GM19351 (cell line): Measurements from ENCODE around the gene ABHD1.

Experiments
- ATAC-seq: cut with Tn5 transposase; IDR thresholded peaks from one replicate; pipeline ENCODE4 v1.9.1; 2021; ENCODE audit warnings: mild to moderate bottlenecking, moderate library complexity; ENCODE audit not compliant: unreplicated experiment

Gene ABHD1

GRCh38 chr2:27134781-27135477 is 11.3 kb downstream of the ABHD1 start:
- ATAC-seq = no peak

GRCh38 chr2:27135478-27135955 is 11.9 kb downstream of the ABHD1 start:
- ATAC-seq = no peak

GRCh38 chr2:27136751-27137150 is 13.1 kb downstream of the ABHD1 start:
- no peak for ATAC-seq

GRCh38 chr2:27137322-27137935 is 13.8 kb downstream of the ABHD1 start:
- no peak for ATAC-seq

- no peak for ATAC-seq
Observed at GRCh38 chr2:27138111-27138510, 14.5 kb downstream of the ABHD1 start.

- no peak for ATAC-seq
Observed at GRCh38 chr2:27139310-27139709, 15.7 kb downstream of the ABHD1 start, which contains the start of gene PRR30. TSS of gene PRR30 (minus strand) at chr2:27139410. CDS start at chr2:27138329, 1,081 bp downstream.

- ATAC-seq = no peak
Observed at GRCh38 chr2:27143285-27143684, 19.7 kb downstream of the ABHD1 start.

GRCh38 chr2:27145682-27146081 is 22.1 kb downstream of the ABHD1 start:
- no peak for ATAC-seq

GRCh38 chr2:27147935-27148334 is 24.3 kb downstream of the ABHD1 start:
- no peak for ATAC-seq

- ATAC-seq = no peak
Observed at GRCh38 chr2:27148801-27149439, 25.3 kb downstream of the ABHD1 start, which contains the start of gene TCF23. TSS of gene TCF23 (plus strand) at chr2:27149004. CDS start at chr2:27149134, 130 bp downstream.

- ATAC-seq = no peak
Observed at GRCh38 chr2:27149570-27150405, 26.2 kb downstream of the ABHD1 start.

GRCh38 chr2:27150639-27151230 is 27.1 kb downstream of the ABHD1 start:
- no peak for ATAC-seq

- ATAC-seq = no peak
Observed at GRCh38 chr2:27152102-27152795, 28.6 kb downstream of the ABHD1 start.

- no peak for ATAC-seq
Observed at GRCh38 chr2:27152796-27153464, 29.3 kb downstream of the ABHD1 start.

- ATAC-seq = no peak
Observed at GRCh38 chr2:27154488-27154887, 30.9 kb downstream of the ABHD1 start.

- no peak for ATAC-seq
Observed at GRCh38 chr2:27155069-27155520, 31.5 kb downstream of the ABHD1 start.

- ATAC-seq = no peak
Observed at GRCh38 chr2:27158468-27158867, 34.9 kb downstream of the ABHD1 start.

- no peak for ATAC-seq
Observed at GRCh38 chr2:27159271-27159670, 35.7 kb downstream of the ABHD1 start.

GRCh38 chr2:27160191-27160590 is 36.6 kb downstream of the ABHD1 start:
- ATAC-seq = no peak
